Renal pelvis (tissue), 4 donors: Measurements from ENCODE around the gene NFIL3. TPM values are rescaled to one million over a fixed set of nuclear protein-coding genes. Genes with fewer than 3 reads are reported as not detected.
"Not testable (repeated sequence)": the region's sequence is repeated elsewhere in the genome, so short reads cannot be mapped to it uniquely, and the experiment has no call there.

Experiments
- DNase-seq: peaks from one replicate; pipeline ENCODE4 v3.0.0-alpha.2; 2013
- polyA plus RNA-seq, 3 donors: library from polyadenylated mRNA; unstranded; fragments of 120-200 nt; gene quantifications; one replicate each; pipeline ENCODE4 v1.2.1, GENCODE V29; 2013; ENCODE audit not compliant: insufficient read length in 3 of 3

The NFIL3 gene
- polyA plus RNA-seq, 3 donors: 27.0 to 33.0 (median 30.0) TPM

DNA sequence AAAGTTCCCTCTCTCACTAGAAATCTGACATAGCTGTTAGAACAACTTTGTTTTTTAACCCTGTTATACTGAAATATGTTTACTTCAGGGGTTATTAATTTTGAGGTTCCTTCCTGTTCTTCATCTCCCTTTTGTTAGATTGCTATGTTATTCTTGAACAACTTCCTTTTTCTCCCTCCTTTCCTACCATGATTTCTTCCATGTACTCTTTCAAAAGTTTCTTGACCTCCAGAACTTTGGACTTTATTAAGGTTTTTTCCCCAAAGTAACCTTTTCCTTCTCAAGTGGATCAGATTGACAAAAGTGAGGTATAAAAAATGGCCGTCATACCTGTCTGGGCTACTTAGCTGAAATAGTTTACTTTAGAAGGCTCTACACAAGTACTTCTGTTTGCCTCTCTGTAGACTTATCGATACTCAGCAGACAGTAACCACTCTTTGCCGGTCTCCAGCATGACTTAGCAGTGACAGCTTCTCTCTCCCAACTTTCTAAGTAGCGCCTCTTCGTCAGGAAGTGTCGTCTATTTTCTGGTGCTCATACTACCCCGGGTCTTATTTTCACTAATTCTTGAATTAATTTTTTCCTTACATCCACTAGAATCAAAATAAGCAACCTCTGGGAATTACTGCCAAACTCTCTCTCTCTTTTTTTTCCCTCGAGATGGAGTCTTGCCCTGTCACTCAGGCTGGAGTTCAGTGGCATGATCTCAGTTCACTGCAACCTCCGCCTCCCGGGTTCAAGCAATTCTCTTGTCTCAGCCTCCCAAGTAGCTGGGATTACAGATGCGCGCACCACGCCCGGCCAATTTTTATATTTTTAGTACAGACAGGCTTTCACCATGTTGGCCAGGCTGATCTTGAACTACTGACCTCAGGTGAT lies 19.7 kb downstream of the NFIL3 start:
- DNase-seq: no peak

DNA sequence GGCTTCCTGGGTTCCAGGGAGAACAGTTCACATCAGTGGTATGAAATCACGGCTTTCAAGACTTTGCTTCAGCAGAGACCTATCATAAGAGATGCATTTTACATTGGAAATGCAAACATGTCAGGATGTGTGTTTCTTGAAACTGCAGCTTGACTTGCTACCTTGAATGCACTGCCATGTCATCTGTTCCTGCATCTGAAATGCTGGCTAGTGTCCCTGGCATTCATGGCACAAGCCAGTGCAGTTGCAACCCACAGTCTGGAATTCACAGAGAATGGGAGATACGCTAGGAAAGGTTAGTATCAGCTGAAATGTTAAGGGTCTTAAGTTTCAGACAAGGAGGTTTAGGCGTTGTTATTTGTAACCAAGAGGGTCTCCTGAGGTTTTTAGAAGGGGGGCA lies 24.7 kb downstream of the NFIL3 start:
- DNase-seq: no peak

DNA sequence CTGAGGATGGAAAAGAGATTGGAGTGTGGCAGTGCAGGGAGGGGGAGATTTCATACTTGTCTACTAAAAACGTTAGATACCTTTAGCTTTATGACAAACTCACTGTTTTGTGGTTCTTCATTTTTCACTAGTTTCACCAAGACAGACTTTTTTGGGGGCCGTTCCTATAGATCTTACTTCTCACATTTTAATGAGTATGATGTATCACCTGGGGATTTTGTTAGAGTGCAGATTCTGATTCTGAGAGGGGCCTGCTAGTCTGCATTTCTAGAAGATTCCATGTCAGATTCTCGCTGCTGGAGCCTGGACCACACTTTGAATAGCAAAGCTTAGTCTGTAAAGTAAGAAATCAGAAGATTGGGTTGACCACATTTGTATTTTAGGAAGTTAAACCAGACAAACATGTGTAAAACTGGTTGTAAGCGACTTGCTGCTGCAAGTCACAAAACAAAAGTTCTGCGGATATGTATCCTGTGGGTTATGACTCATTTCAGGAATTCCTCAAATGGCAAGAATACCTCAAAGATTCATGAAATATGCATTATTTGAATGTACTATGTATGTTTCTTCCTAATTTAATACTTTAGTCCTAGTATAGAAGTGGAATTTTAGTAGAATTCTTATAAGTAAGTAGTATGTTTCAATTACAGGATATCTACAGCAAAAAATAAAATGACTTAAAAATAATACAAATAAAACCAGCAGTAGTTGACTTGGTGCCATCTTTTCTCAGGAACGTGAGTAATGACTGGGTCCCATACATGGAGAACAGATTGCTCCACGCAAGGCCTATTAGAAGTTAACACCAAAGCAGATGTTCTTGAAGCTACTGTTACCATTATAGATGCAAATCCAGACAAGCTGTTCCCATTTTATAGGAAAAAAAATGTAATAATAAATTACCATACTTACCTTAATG lies 27.8 kb downstream of the NFIL3 start:
- DNase-seq: no peak

DNA sequence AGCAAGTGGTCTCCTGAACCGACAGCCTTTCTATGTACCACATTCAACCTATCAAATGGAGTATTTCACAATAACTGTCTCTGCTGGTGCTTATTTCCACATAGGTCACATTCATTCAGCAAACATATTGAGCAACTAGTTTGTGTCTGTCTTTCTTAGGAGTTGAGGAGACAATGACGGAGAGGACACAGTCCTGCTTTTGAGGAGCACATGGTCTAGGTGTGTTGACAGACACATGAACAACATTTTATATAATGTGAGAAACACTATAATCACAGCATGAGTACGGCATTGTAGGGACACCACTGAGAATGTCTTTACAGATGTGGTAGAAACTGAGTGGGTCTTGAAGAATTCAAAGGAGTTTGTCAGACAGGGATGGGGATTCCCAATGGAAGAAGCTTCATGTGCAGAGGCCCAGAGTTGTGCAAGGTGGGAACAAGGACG lies 28.5 kb downstream of the NFIL3 start:
- DNase-seq: no peak

DNA sequence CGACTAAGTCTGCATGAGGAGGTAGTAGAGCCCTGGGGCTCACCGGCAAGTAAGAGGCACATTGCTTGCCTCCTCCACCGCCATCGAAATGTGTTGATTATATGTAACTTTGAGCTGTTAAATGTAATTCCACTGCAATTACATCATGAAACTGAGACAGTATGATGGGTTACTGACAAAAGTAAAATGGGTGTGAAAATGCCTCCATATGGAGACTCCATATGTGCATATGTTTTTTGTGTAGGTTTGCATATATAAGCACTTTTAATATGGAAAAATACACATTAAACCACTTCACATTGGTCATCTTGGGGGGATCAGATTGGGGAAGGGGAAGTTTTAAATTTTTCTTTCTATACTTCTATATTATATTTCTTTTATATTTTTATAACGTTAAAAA lies 29.8 kb downstream of the NFIL3 start:
- no peak for DNase-seq

DNA sequence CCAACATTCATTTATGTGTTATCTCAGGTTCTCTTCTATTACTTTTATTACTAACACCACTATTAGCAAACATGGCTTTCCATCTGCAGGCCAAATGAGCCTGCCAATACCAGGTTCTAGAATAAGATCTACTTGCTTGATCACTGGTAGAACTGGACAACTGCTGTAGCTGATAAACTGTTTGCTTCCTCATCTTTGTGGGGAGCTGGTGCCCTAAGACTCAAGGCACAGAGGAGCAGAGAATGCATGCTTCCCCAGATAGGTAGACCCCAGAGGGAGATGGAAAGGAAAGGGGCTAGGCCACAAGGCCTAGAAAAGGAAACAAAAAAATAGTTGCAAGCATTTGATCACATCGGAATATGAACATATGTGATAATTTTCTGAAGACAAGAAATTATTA lies 31.2 kb downstream of the NFIL3 start:
- DNase-seq: no peak

DNA sequence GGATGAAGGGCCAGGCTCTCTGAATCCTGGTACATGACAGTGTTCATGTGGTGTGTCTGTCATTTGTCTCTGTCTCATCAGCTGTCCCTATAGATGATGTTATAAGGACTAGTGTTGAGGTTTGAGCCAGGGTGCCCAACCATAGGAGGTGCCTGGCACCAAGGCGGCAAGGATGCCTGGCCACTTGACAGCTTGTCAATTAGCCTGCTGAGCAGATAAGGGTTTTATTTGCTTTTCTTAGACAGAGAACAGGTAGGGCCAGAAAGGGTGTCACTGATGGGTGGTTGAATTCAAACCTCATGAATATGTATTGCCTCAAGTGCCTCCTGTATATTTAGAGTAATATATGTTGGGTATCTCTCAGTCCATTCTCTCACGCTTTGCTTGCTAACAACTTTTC lies 31.8 kb downstream of the NFIL3 start:
- no peak for DNase-seq

DNA sequence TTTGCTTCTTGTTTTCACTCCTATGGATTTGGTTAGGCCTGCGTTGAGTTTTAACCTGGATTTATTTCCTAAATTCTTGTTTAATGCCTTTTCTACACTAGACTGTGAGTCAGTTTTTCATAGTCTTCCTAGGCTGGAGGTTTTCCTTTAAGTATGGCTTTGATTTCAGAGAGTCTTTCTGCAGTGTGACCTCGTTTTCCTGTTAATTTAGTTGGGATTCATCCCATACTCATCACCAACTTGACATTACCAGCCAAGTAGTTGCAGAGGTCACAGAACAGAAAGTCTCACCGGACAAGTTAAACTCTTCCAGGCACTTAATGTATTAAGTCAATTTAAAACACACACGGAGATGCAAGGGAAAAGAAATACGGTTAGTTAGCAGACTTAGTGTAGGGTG lies 32.2 kb downstream of the NFIL3 start:
- no peak for DNase-seq

DNA sequence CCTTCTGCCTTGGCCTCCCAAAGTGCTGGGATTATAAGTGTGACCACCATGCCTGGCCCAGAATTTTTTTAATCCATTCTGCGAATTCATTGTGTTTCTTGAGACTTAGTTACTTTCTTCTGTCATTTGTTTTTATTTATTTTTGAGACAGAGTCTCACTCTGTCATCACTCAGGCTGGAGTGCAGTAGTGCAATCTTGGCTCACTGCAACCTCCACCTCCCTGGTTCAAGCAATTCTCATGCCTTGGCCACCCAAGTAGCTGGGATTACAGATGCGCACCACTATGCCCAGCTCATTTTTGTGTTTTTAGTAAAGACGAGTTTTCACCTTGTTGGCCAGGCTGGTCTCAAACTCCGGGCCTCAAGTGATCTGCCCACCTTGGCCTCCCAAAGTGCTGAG lies 33.9 kb downstream of the NFIL3 start:
- not testable (repeated sequence) for DNase-seq

DNA sequence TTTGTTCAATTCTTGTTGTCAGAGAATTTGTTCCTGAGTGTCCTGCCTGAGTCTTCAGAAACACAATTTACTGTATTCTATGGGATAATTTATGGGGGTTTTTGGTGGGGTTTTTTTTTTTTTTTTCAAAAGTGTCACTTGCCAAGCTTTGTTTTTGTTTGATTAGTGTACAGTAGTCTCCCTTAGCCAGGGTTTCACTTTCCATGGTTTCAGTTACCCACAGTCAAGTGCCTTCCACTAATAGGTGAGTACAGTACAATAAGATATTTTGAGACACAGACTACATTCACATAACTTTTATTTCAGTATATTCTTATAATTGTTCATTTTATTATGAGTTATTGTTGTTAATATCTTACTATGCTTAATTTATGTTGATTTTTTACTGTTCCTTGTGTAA lies 36.9 kb downstream of the NFIL3 start:
- DNase-seq: no peak

DNA sequence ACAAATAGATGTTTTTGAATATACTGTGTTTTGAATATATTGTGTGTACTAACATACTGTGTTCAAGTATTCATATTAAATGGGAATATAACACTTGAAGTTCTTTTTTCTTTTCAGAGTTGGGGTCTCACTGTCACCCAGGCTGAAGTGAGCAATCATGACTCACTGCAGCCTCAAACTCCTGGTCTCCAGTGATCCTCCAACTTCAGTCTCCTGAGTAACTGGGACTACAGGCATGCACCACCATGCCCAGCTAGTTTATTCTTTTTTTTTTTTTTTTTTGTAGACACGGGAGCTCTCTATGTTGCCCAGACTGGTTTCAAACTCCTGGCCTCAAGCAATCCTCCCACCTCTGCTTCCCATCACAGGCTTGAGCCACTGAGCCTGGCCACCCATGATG lies 38.7 kb downstream of the NFIL3 start:
- DNase-seq: no peak

DNA sequence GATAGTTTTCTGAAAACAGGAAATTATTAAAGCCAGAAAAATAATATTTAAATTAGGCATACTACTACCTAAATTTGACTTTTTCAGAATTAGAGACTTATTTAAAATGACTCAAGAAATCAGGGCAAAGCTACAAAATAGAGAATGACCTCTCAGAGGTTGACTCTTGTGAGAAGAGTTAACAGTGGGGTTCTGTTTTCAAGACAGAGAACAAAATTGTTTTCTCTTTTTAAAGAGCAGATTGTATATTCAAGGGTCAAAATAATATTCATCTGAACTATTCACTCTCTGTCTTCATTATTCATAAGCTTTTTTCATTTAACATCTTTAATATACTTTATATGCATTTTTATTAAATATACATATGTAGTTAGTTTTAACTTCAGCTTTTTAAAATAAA lies 40.1 kb downstream of the NFIL3 start:
- DNase-seq: no peak

DNA sequence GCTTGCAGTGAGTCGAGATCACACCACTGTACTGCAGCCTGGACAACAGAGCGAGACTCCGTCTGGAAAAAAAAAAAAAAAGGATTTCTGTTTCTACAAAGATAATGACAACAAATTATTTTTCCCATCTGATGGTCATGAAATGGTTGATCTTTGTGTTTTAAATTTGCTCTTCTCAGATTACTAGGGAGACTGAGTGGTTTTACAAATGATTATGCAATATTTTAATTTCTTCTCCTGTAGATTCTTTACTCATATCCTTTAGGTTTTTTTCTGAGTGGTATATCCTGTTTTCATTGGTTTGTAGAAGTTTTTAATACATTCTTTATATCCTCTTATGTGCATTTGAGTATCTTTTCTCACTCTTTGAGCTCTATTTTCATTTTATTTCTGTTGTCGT lies 41.3 kb downstream of the NFIL3 start:
- no peak for DNase-seq

DNA sequence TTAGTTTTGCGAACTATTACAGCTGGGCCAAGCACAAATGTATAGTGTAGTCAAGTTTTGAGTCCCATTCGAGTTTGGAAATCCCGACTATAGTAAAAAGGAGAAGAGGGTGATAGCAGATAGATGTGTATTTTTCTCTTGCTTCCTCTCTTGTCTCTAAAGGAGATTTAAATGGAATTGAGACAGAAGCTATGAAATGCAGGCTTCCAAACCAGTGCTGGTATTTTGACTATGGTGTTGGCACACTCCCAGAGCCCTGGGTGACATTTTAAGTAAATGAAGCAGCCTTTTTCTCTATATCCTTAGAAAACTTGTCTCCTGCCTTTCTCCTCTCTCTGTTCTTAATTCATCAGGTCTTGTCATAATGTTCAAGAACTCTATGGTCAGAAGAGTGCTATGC lies 44.2 kb downstream of the NFIL3 start:
- no peak for DNase-seq

DNA sequence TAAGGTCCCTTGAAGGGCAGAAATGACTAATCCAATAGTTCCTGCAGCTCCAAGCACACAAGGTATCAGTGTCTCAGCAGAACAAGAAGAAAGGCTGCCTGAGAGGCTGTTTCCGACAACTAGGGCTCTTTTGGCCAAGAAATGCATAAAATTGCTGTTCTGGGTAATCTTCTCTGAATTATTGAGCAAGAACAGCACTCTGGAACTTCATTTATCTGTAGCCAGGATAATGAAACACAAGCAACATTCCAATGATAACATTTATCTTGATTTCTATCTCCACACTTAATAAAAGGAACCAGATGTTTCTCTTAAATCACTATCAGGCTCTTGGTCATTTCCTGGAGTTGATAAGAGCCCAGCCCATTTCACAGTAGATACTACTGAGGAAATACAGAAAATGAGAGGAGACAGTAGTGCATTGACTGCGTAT lies 44.9 kb downstream of the NFIL3 start:
- DNase-seq: no peak

DNA sequence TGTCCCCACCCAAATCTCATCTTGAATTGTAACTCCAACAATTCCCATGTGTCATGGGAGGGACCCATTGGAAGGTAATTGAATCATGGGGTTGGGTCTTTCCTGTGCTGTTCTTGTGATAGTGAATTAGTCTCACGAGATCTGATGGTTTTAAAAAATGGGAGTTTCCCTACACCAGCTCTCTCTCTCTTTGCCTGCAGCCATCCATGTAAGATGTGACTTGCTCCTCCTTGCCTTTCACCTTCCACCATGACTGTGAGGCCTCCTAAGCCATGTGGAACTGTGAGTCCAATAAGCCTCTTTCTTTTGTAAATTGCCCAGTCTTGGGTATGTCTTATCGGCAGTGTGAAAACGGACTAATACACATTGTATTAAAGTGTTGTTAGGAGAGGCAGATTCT lies 45.6 kb downstream of the NFIL3 start:
- not testable (repeated sequence) for DNase-seq

DNA sequence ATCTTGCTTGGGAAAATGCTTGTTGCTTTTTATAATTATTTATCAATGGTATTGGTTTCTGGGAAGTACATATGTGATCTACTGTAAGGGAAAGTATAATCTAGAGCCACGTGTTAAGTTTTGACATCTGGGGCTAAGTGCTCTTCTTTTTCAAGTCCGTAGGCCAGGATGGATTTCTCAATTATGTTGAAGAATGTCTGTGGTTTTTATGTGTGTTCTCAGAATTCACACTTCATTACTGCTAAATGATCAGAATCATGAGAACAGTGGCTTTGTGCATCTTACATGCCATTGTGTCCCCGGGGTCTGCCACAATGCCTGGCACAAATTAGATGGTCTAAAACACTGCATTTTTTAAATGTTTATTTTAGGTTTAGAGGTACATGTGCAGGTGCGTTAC lies 47.4 kb downstream of the NFIL3 start:
- DNase-seq: no peak

DNA sequence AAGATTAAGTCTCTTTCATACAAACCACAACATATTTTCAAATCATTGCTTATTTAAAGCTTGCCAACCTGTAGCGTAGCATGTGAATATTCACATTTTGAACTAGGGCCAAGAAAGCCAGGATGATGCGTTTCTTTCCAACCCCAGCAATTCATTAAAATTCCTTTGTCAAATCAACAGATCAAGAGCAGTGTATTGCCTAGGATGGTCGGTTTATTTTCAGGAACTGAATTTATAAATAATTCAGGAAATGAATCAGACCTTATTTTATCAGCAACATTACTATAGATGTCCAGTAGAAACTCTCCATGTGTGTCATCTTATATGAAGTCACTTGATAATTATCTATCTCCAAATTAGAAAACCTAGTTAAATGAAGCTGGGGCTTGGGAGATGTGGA lies 48.7 kb downstream of the NFIL3 start:
- no peak for DNase-seq

DNA sequence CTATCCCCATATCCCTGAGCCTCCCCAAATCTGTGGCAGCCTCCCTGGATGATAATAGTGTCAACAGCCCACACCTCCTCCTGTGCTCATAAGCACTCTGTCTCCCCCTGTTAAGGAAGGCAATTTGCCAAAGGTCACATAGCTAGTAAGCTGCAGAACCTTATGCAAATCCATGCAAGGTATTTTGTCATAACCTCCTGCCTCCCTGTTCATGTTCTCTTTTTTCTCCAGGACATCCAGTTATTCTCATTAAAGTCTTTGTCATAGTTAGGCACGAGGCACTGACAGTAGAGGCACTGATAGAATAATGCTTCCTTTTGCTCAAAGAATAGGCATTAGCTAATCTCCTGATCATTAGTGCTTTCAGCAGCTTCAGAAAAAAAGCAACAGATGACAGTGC lies 51.7 kb downstream of the NFIL3 start:
- no peak for DNase-seq

DNA sequence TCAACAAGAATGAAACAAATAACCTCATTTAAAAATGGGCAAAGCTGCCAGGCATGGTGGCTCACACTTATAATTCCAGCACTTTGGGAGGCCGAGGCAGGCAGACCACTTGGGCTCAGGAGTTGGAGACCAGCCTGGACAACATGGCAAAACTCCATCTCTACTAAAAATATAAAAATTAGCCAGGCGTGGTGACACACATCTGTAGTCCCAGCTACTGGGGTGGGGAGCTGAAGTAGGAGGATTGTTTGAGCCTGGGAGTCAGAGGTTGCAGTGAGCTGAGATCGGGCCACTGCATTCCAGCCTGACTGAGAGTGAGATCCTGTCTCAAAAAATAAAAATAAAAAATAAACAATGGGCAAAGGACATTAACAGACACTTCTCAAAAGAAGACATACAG lies 53.6 kb downstream of the NFIL3 start:
- not testable (repeated sequence) for DNase-seq

DNA sequence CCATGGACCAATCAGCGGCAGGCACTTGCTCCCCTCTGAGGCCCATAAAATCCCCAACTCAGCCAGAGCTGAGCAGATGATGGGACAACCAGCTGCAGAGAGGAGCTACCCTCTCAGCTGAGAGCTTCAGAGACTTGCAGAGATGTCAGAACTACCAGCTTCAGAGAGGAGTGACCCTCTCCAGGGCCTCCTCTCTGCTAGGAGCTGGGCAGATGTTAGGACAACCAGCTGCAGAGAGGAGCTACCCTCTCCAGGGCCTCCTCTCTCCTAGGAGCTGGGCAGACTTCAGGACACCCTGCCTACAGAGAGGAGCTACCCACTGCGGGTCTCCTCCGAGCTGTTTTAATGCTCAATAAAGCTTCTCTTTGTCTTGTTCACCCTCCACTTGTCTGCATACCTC lies 58.9 kb downstream of the NFIL3 start:
- DNase-seq: no peak

DNA sequence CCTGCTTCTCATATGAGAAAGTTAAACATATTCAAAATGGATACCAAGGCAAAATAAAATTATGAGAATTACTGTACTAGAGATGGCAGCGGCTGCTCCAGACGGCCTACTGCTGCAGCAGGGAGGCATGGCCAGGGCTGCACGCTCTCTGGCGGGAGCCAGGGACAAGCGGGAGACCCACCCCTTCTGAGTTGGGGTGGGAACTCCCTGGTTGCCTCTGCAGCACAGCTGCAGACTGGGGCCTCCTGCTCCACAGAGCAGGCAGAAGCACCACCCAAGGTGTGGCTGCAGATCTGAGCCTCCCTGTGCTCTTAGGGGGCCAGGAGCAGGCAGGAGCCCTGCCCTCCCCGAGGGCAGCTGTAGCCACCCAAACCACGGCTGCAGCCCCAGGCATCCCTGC lies 59.6 kb downstream of the NFIL3 start:
- no peak for DNase-seq

DNA sequence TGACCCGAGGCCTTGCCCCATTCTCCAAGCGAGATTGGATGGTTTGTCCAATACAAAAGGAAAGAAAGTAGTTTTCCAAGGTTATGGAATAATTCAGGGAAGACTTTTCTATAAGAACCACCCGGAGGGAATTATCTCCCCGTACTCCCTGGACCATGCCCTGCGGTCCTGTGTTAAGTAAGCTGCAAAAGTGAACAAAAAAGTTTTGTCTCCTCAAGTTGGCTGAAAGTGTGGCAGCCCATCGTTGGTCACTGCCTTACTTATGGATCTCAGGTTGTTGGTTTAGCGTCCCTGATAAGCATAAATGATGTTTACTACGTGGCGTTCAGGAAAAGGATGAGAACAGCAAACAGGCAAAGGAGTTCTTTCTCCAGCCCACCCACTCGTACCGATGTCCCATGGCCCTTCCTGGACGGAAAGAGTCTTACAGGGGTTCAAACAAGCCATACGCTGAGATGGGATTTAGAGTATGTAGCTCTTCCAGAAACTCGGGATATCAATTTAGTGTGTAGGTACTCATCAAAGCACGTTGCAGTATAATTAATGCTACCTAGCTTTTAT lies 61.5 kb downstream of the NFIL3 start:
- no peak for DNase-seq
